Skin epidermis (tissue), 12 donors: ENCODE measurements around the gene PRDM2.
A peak's percentile ranks its signal among the peaks of the same experiment; 100 is the strongest.
"Not testable (repeated sequence)": the region's sequence is repeated elsewhere in the genome, so short reads cannot be mapped to it uniquely, and the experiment has no call there.

Source experiments
- H3K27ac ChIP-seq, 21 experiments: fragments of 200-600 bp; sonication (generic) in 11 of 21; one replicate each; pipeline ENCODE4 v1.5.0; 2020; ENCODE audit warnings: mild to moderate bottlenecking in 3 of 21, inconsistent platforms in 2 of 21, moderate library complexity in 2 of 21
- H3K4me3 ChIP-seq, 7 experiments: fragments of 200-600 bp; sonication (generic) in 2 of 7; one replicate each; pipeline ENCODE4 v1.5.0; 2020; ENCODE audit warnings: inconsistent platforms in 2 of 7, mild to moderate bottlenecking in 2 of 7, moderate library complexity in 1 of 7

The PRDM2 gene

GRCh38 chr1:13699936-13700520 is at the start of gene PRDM2:
Gene PRDM2 (plus strand): TSS chr1:13700188. CDS start chr1:13715606, 15,418 bp downstream.
- Histone ChIP-seq H3K4me3 (peak within 1 kb of the TSS; percentile 62 to 83 (median 77)), H3K27ac (peak within 1 kb of the TSS; percentile 91 to 99 (median 97))

GRCh38 chr1:13651279-13651678 is 48.7 kb upstream of the PRDM2 start:
- Histone ChIP-seq H3K27ac (no peak overlapping the region), H3K4me3 (no peak overlapping the region)

DNA sequence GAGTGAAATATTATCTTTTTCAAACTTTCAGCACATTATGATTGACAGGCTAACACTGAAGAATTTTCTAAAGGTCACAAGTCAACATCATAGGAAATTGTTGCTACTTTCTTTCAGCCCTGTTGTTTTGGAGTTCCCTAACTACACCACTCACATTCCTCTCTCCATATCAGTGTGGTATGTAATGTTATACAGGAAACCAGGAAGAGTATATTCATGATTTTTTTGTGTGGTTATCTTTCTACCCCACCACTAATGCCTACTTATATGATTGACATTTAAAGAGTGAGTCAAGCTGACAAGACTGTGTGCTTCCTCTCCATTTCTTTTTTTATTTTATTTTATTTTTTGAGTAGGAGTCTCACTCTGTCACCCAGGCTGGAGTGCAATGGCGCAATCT is 47.8 kb upstream of the PRDM2 start:
- H3K4me3 ChIP-seq = no peak overlapping the region
- H3K27ac ChIP-seq = no peak overlapping the region

DNA sequence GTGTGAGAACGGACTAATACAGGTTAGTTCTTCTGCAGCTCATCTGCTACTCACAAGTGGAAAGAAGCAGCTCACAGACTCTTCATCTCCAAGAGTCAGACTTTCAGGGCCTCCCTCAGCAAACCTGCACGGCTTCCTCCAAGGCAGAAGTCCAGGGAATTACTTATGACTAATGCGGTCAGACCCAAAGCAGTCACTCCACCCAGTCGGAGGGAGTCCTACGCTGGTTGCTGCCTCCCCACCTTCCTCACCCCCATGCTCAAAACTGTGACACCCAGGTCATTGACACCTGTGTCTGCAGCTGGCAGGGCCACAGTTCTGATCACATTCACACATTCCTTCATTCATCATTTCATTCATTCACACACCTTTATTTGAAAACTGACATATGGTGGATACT is 38.4 kb upstream of the PRDM2 start:
- Histone ChIP-seq H3K27ac (peak overlapping the region in 7 of 21 experiments; percentile 27 to 72 (median 59)), H3K4me3 (no peak overlapping the region)

DNA sequence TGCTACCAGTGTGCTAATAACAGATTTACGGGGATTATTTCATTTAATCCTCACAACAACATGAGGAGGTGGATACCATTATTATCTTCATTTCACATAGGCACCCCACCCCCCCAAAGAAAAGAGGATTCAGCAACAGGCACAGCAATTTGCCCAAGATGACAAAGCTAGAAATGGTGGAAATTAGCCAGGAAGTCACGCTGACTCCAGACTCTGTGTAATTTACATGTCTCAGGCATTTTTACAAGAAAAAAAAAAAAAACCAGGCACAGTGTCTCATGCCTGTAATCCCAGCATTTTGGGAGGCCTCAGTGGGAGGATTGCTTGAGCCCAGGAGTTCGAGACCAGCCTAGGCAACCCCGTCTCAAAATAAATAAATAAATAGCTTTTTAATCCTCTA is 37.5 kb upstream of the PRDM2 start:
- peak overlapping the region in 5 of 21 experiments; percentile 9 to 72 (median 47) for H3K27ac ChIP-seq
- H3K4me3 ChIP-seq = no peak overlapping the region

DNA sequence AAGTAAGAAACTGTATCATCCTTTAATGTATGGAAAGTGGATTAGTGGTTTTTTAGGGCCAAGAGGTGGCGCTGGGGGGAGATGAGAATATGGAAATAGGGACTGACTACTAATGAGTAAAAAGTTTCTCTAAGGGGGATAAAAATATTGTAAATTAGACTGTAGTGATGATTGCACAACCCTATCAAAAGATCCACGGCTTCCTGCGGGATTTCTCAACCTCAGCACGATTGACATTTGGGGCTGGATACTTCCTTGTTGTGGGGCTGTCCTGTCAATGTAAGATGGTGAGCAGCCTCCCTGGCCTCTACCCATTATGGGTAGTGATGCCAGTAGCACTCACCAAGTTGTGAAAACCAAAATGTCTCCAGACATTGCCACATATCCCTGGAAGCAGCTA is 36.0 kb upstream of the PRDM2 start:
- Histone ChIP-seq H3K27ac (peak overlapping the region in 11 of 21 experiments; percentile 0 to 46 (median 26)), H3K4me3 (no peak overlapping the region)

GRCh38 chr1:13664451-13664850 is 35.5 kb upstream of the PRDM2 start:
- peak overlapping the region in 11 of 21 experiments; percentile 0 to 45 (median 26) for H3K27ac ChIP-seq

GRCh38 chr1:13666317-13666716 is 33.7 kb upstream of the PRDM2 start:
- H3K27ac ChIP-seq = no peak overlapping the region
- H3K4me3 ChIP-seq = no peak overlapping the region

More at GRCh38 chr1:13664451-13664850, 35.5 kb upstream of the PRDM2 start:
- H3K4me3 ChIP-seq = no peak overlapping the region

DNA sequence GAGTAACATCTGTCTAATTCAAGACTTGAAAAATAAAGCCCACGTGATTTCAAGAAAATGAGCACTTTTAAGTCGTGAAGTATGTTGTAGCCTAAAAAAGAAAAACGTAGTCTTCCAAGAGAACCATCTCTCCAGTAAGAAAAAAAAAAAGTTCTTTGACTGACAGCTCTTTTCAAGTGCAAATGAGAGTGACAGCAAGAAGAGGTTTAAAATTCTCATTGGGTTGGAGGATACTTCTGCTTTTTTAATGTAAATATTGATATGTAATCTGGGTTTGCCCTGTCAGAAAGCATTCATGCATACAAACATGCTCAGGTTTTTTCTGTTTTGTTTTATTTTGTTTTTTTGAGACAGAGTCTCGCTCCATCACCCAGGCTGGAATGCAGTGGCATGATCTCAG is 32.3 kb upstream of the PRDM2 start:
- Histone ChIP-seq H3K4me3 (no peak overlapping the region), H3K27ac (no peak overlapping the region)

GRCh38 chr1:13674377-13674776 is 25.6 kb upstream of the PRDM2 start:
- no peak overlapping the region for H3K4me3 ChIP-seq
- H3K27ac ChIP-seq = no peak overlapping the region

DNA sequence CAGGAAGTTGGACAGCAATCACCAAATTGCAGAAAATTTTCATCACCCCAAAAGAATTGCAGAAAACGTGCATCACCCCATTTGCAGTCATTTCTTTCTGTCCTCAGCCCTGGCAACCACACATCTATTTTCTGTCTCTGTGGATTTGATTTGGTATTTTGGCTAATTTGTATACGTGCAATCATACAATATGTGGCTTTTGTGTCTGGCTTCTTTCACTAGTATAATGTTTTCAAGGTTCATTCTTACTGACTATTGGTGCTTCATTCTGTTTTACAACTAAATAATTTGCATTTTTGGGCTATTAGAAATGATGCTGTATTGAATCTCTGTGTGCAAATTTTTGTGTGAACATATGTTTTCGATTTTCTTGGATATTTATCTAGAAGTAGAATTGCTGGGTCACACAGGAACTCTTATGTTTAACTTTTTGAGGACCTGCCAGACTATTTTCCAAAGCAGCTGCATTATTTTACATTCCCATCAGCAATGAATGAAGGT is 24.8 kb upstream of the PRDM2 start:
- H3K4me3 ChIP-seq = no peak overlapping the region
- H3K27ac ChIP-seq = no peak overlapping the region

DNA sequence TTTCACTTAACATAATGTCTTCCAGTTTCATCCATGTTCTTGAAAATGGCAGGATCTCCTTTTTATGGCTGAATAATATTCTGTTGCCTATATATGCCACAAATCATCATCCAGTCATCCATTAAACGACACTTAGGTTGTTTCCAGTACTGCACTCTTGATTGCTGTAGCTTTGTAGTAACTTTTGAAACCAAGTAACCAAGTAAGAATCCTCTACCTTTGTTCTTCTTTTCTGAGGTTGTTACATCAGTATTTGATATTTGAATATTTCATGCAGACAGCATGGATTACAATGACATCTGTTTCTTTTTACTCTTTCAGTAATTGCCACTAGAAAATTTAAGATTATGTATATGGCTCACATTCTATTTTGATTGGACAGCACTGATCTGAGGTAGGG is 22.1 kb upstream of the PRDM2 start:
- no peak overlapping the region for H3K4me3 ChIP-seq
- no peak overlapping the region for H3K27ac ChIP-seq

GRCh38 chr1:13679651-13680050 is 20.3 kb upstream of the PRDM2 start:
- no peak overlapping the region for H3K27ac ChIP-seq

GRCh38 chr1:13680609-13681008 is 19.4 kb upstream of the PRDM2 start:
- not testable (repeated sequence) for H3K27ac ChIP-seq, H3K4me3 ChIP-seq

More at GRCh38 chr1:13679651-13680050, 20.3 kb upstream of the PRDM2 start:
- no peak overlapping the region for H3K4me3 ChIP-seq

- H3K27ac ChIP-seq = no peak overlapping the region
- no peak overlapping the region for H3K4me3 ChIP-seq
Observed at GRCh38 chr1:13681921-13682320, 18.1 kb upstream of the PRDM2 start.

DNA sequence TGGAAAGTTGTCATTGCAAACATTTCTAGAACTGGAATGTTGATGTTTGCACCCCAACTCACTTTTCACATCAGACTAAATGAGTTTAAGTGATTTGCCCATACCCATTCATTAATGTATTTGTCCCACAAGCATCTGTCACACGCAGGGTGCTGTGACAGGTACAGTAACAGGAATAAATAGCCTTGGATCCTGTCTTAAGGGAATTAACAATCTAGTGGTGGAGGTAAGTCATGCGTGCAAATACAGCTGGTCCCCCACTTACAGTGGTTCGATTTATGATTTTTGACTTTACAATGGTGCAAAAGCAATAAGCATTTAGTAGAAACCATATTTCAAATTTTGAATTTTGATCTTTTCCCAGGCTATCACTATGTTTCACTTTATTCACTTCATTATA is 17.5 kb upstream of the PRDM2 start:
- H3K4me3 ChIP-seq = no peak overlapping the region
- no peak overlapping the region for H3K27ac ChIP-seq

DNA sequence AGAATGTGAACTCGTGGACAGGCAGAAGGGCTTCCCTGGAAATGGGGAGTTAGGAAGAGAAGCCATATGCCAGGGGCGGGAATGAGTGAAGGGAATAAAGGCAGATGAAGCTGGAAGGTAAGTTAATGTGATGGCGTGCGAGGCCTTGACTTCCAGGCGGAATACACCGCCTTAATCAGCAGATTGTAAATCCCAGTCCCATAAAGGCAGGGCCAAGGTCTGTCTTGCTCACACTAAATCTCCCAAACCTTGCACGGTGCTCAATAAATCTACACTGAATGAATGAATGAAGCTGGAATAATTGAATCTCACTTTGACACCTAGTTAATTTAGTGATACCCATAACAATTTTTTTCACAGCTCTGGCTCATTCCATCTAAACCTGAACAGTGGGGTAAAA is 16.8 kb upstream of the PRDM2 start:
- no peak overlapping the region for H3K4me3 ChIP-seq
- H3K27ac ChIP-seq = no peak overlapping the region

DNA sequence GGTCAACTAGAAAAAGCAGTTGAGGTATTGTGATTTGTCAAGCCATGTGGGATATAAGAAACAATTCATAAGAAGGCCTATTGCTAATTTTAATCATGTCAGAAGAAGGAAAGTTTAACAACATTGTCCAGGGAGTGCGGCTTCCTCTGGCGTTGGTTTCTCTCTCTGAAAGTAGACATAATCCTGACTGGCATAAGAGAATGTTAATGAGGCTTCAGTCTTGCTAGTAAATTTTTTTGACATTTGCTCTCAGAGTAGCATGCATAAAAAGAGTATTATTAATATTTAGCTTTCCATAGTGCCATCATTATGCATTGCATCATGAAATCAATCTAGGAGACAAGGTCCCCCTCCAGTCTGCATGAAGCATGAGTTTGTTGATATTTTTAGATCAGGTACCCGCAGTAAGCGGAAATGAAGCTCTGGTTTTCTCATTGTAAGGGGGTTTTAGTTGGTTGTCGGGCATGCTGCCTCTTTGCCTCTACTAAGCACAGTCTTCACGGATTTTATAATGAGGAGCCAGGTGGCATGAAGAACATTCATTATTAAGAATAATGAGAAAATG is 12.8 kb upstream of the PRDM2 start:
- no peak overlapping the region for H3K4me3 ChIP-seq
- no peak overlapping the region for H3K27ac ChIP-seq

DNA sequence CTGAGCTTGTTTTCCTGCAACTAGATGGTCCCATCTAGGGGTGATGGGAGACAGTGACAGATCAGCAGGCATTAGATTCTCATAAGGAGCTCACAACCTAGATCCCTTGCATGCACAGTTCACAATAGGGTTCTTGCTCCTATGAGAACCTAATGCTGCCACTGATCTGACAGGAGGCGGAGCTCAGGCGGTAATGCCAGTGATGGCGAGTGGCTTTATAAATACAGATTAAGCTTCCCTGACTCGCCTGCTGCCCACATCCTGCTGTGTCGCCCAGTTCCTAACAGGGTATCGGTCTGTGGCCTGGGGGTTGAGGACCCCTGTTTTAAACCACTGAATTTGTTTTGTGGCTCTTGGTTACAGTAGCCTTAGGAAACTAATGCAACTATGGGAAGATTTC is 6.9 kb upstream of the PRDM2 start:
- H3K27ac ChIP-seq = not testable (repeated sequence)

DNA sequence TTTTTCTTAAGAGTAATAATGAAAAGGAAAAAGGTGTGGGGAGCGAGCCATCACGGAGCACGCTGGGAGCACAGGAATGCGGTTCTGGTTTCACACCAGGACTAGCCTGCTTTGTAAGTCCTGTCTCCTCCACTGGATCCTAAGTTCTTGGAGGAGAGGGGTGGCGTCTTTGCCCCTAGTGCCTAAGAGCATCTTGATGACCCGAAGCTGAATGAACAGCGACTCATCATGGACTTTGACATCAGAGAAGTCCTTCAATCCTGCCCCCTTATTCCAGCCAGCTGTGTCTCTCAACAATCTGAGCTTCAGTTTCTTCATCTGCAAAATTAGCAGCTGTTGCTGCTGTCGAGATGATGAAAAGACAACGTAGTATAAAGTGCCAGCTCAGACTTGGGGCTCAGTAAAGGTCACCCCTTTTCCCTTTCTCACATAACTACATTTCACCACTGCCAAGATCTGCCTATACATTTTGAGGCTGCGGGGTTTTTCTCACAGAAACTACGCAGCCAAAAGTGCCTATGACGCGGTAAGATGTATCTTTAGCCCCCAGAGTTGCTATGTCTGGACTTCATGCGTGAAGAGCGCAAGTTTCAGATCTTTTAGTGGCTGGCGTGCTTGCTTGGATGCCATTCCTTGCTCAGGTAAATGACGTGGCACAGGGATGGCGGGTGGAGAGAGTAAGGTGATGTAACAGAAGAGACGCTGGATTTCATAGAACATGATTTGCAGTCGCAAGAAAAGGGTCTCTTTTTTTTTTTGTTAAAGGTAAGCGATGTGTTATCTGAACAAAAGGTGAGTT is 4.9 kb upstream of the PRDM2 start:
- Histone ChIP-seq H3K27ac (no peak overlapping the region), H3K4me3 (no peak overlapping the region)

More for the DNA sequence above, 6.9 kb upstream of the PRDM2 start:
- not testable (repeated sequence) for H3K4me3 ChIP-seq

DNA sequence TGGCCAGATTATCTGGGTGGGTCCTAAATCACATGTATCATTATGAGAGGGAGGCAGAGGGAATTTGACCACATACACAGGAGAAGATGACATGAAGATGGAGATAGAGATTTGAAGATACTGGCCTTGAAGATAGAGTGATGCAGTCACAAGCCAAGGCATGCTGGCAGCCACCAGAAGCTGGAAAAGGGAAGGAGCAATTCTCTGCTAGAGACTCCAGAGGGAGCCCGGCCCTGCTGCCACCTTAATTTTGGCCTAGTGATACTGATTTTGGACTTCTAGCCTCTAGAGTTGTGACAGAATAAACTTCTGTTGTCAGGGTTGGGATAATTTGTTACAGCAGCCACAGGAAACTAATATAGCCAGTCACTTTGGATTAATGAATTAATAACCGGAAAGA is 2.2 kb upstream of the PRDM2 start:
- H3K27ac ChIP-seq = no peak overlapping the region
- no peak overlapping the region for H3K4me3 ChIP-seq
